Cardiac ventricle fibroblast (primary cell): ENCODE results near the gene DISP3. TPM values are rescaled to one million over a fixed set of nuclear protein-coding genes. Genes with fewer than 3 reads are reported as not detected.

Experiments
- total RNA-seq: library from RNA; depleted of rRNA; stranded (reverse); fragments of >200 nt; gene quantifications from 2 replicates; pipeline ENCODE4 v1.2.3, GENCODE V29; 2015

The DISP3 gene, protein sequence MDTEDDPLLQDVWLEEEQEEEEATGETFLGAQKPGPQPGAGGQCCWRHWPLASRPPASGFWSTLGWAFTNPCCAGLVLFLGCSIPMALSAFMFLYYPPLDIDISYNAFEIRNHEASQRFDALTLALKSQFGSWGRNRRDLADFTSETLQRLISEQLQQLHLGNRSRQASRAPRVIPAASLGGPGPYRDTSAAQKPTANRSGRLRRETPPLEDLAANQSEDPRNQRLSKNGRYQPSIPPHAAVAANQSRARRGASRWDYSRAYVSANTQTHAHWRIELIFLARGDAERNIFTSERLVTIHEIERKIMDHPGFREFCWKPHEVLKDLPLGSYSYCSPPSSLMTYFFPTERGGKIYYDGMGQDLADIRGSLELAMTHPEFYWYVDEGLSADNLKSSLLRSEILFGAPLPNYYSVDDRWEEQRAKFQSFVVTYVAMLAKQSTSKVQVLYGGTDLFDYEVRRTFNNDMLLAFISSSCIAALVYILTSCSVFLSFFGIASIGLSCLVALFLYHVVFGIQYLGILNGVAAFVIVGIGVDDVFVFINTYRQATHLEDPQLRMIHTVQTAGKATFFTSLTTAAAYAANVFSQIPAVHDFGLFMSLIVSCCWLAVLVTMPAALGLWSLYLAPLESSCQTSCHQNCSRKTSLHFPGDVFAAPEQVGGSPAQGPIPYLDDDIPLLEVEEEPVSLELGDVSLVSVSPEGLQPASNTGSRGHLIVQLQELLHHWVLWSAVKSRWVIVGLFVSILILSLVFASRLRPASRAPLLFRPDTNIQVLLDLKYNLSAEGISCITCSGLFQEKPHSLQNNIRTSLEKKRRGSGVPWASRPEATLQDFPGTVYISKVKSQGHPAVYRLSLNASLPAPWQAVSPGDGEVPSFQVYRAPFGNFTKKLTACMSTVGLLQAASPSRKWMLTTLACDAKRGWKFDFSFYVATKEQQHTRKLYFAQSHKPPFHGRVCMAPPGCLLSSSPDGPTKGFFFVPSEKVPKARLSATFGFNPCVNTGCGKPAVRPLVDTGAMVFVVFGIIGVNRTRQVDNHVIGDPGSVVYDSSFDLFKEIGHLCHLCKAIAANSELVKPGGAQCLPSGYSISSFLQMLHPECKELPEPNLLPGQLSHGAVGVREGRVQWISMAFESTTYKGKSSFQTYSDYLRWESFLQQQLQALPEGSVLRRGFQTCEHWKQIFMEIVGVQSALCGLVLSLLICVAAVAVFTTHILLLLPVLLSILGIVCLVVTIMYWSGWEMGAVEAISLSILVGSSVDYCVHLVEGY (N-terminal part only)
- 0.05 and 0.12 TPM in 2 replicates for total RNA-seq

DNA sequence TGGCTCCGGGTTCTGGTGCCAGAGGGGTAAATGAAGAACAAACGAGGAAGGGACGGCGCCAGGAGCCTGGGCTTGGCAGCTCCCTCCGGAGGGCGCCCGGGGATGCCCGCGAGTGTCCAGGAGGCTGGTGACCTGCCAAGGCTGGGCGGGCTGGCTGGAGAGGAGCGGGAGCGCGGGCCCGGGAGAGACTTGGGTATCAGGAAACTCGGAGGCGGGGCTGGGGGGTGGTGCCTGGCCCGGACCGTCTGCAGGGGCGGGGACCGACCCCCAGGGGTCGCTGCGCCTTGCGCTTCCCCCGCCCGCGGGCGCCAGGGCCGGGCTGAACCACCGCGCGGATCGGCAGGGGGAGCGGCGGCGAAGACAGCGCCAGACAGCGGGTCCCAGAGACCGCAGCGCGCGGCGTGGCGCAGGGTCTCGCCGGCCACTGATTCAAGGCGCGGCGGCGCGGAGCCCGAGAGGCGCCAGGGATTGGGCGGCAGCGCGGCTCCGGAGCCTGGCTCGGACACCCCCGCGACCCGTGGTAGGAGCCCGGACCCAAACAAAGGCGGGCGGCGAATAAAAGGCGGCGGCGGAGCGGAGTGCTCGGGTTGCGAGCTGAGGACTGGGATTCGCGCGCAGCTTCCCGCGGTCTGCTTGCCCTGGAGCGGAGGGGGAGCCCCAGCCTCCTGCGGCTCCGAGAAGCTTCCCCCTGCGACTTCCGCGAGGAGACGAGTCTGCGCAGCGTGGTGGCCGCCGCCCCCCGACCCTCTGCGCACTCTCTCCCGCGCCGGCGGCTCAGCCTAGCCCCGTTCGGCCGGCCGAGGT lies at the start of gene DISP3:
Gene DISP3 (plus strand): TSS at position 585 of the 804 bp plus-strand sequence. CDS start 21,838 bp downstream, outside the sequence.

Other genes with a start within 250 kb of the DISP3 start
- 18.0 and 22.0 TPM in 2 replicates for gene MTOR, start 216.6 kb upstream of the DISP3 start, total RNA-seq
- gene UBIAD1, start 206.0 kb upstream of the DISP3 start, total RNA-seq = 7.5 and 8.4 TPM in 2 replicates
- gene FBXO2, start 175.3 kb downstream of the DISP3 start, total RNA-seq = 0.68 and 0.87 TPM in 2 replicates
- gene FBXO44, start 175.7 kb downstream of the DISP3 start, total RNA-seq = 12.2 and 13.4 TPM in 2 replicates
- gene FBXO6, start 185.0 kb downstream of the DISP3 start, total RNA-seq = 4.0 and 4.2 TPM in 2 replicates
- gene MAD2L2, start 202.0 kb downstream of the DISP3 start, total RNA-seq = 22.8 and 30.4 TPM in 2 replicates
- gene DRAXIN, start 212.6 kb downstream of the DISP3 start, total RNA-seq = 0.10 TPM in 1 of 2 replicates, not detected in the other